Astrocyte of the hippocampus (primary cell): Measurements from ENCODE around the gene SMC3.
"Not testable (repeated sequence)": the region's sequence is repeated elsewhere in the genome, so short reads cannot be mapped to it uniquely, and the experiment has no call there.

Experiments
- DNase-seq: peaks from one replicate; pipeline ENCODE4 v3.0.0; 2011; ENCODE audit warnings: low read depth, low spot score

Gene SMC3

GRCh38 chr10:110567201-110568054 is at the start of gene SMC3:
Gene SMC3, plus strand, starts transcription at chr10:110567695. Its CDS starts 122 bp downstream, at chr10:110567817.
- peak; percentile 98 for DNase-seq

GRCh38 chr10:110522365-110522988 is 45.0 kb upstream of the SMC3 start:
- DNase-seq = peak; percentile 57

- no peak for DNase-seq
Measured at GRCh38 chr10:110523736-110524135, 43.8 kb upstream of the SMC3 start.

- no peak for DNase-seq
Measured at GRCh38 chr10:110524179-110524858, 43.2 kb upstream of the SMC3 start.

GRCh38 chr10:110524859-110525232 is 42.6 kb upstream of the SMC3 start:
- no peak for DNase-seq

- DNase-seq = no peak
Measured at GRCh38 chr10:110525349-110526260, 41.9 kb upstream of the SMC3 start.

- no peak for DNase-seq
Measured at GRCh38 chr10:110527731-110528171, 39.7 kb upstream of the SMC3 start.

- no peak for DNase-seq
Measured at GRCh38 chr10:110528224-110528996, 39.1 kb upstream of the SMC3 start.

GRCh38 chr10:110528997-110529524 is 38.4 kb upstream of the SMC3 start:
- DNase-seq = not testable (repeated sequence)

- no peak for DNase-seq
Measured at GRCh38 chr10:110529596-110530011, 37.9 kb upstream of the SMC3 start.

GRCh38 chr10:110530131-110530831 is 37.2 kb upstream of the SMC3 start:
- peak; percentile 75 for DNase-seq

- DNase-seq = no peak
Measured at GRCh38 chr10:110531687-110532086, 35.8 kb upstream of the SMC3 start.

- DNase-seq = not testable (repeated sequence)
Measured at GRCh38 chr10:110532628-110533027, 34.9 kb upstream of the SMC3 start.

- no peak for DNase-seq
Measured at GRCh38 chr10:110533149-110533548, 34.3 kb upstream of the SMC3 start.

- no peak for DNase-seq
Measured at GRCh38 chr10:110534571-110534970, 32.9 kb upstream of the SMC3 start.

- peak; percentile 84 for DNase-seq
Measured at GRCh38 chr10:110535958-110536891, 31.3 kb upstream of the SMC3 start.

GRCh38 chr10:110539091-110539490 is 28.4 kb upstream of the SMC3 start:
- DNase-seq = no peak

GRCh38 chr10:110540031-110540430 is 27.5 kb upstream of the SMC3 start:
- DNase-seq = no peak
